Thoracic aorta (tissue), 2 donors: ENCODE results near the gene UGT2B7. TPM values are rescaled to one million over a fixed set of nuclear protein-coding genes. Genes with fewer than 3 reads are reported as not detected.

Source experiments
- ATAC-seq: fragments of 150-250 bp; one replicate; pipeline ENCODE4 v1.8.0; 2017; ENCODE audit warnings: low read depth; ENCODE audit not compliant: insufficient number of reproducible peaks, low FRiP score
- DNase-seq: peaks from one replicate; pipeline ENCODE4 v3.0.0-alpha.2; 2020; ENCODE audit warnings: low spot score
- H3K27ac ChIP-seq, 2 donors: fragments of 200-600 bp; sonication (generic); 1 replicate in 1 of 2; 2 replicates in 1 of 2; pipeline ENCODE4 v1.5.1; 2016; ENCODE audit warnings: mild to moderate bottlenecking in 2 of 2, moderate library complexity in 2 of 2
- H3K27me3 ChIP-seq: fragments of 200-600 bp; sonication (generic); replicated peaks from 2 replicates; pipeline ENCODE4 v1.6.0; 2016; ENCODE audit warnings: mild to moderate bottlenecking; ENCODE audit not compliant: insufficient read depth
- H3K36me3 ChIP-seq: fragments of 200-600 bp; sonication (generic); one replicate; pipeline ENCODE4 v1.5.1; 2016
- H3K4me1 ChIP-seq, 2 donors: fragments of 200-600 bp; sonication (generic); 1 replicate in 1 of 2; 2 replicates in 1 of 2; pipeline versions ENCODE4 v1.5.1 to v1.6.0; 2016; ENCODE audit warnings: low read depth in 2 of 2, mild to moderate bottlenecking in 1 of 2; ENCODE audit not compliant: control insufficient read depth in 1 of 2
- H3K4me3 ChIP-seq: fragments of 200-600 bp; sonication (generic); 2 replicates; pipeline ENCODE4 v1.5.1; 2016; ENCODE audit warnings: mild to moderate bottlenecking
- H3K9me3 ChIP-seq: fragments of 200-600 bp; sonication (generic); 2 replicates; pipeline ENCODE4 v1.5.1; 2016
- CTCF ChIP-seq: fragments of 200-600 bp; sonication (generic); IDR thresholded peaks from one replicate; pipeline ENCODE4 v1.5.1; 2019; ENCODE audit warnings: antibody characterized with exemption
- total RNA-seq, 2 donors: library from RNA; depleted of rRNA; stranded (reverse); fragments of >200 nt; gene quantifications; one replicate each; pipeline versions ENCODE4 v1.1.0 to v1.2.3, GENCODE V29; 2016

The UGT2B7 gene
- total RNA-seq, 2 donors from 2014 or later = not detected

- H3K4me1 ChIP-seq = no peaks in the 10 kb centered on the region
- DNase-seq = no peak
- no peak overlapping the region for H3K4me3 ChIP-seq
- no peaks in the 10 kb centered on the region for H3K36me3 ChIP-seq
- ATAC-seq = no peak
- no peaks in the 10 kb centered on the region for H3K9me3 ChIP-seq
- no peaks in the 10 kb centered on the region for H3K27me3 ChIP-seq
- H3K27ac ChIP-seq = no peak overlapping the region
- TF ChIP-seq CTCF = no peak
Measured at GRCh38 chr4:69060651-69061308, 35.5 kb upstream of the UGT2B7 start.

- Histone ChIP-seq H3K36me3 (no peaks in the 10 kb centered on the region), H3K4me3 (no peak overlapping the region), H3K27ac (no peak overlapping the region), H3K9me3 (no peaks in the 10 kb centered on the region), H3K27me3 (no peaks in the 10 kb centered on the region), H3K4me1 (no peaks in the 10 kb centered on the region)
- no peak for TF ChIP-seq CTCF
- ATAC-seq (no peak), DNase-seq (no peak)
Measured at GRCh38 chr4:69064391-69064790, 31.9 kb upstream of the UGT2B7 start.

GRCh38 chr4:69066945-69067344 lies 29.3 kb upstream of the UGT2B7 start:
- no peaks in the 10 kb centered on the region for H3K4me1 ChIP-seq
- TF ChIP-seq CTCF = no peak
- no peaks in the 10 kb centered on the region for H3K9me3 ChIP-seq
- H3K27ac ChIP-seq = no peak overlapping the region
- no peak for ATAC-seq
- H3K27me3 ChIP-seq = no peaks in the 10 kb centered on the region
- no peaks in the 10 kb centered on the region for H3K36me3 ChIP-seq
- no peak for DNase-seq
- H3K4me3 ChIP-seq = no peak overlapping the region

- no peak for ATAC-seq
- H3K9me3 ChIP-seq = no peaks in the 10 kb centered on the region
- TF ChIP-seq CTCF = no peak
- DNase-seq = no peak
- no peaks in the 10 kb centered on the region for H3K36me3 ChIP-seq
- no peaks in the 10 kb centered on the region for H3K27me3 ChIP-seq
- H3K4me1 ChIP-seq = no peaks in the 10 kb centered on the region
- no peak overlapping the region for H3K4me3 ChIP-seq
- no peak overlapping the region for H3K27ac ChIP-seq
Measured at GRCh38 chr4:69069085-69069484, 27.2 kb upstream of the UGT2B7 start.

- no peak for DNase-seq
- H3K27ac ChIP-seq = no peak overlapping the region
- no peak for ATAC-seq
- no peak for TF ChIP-seq CTCF
- no peak overlapping the region for H3K4me3 ChIP-seq
- H3K36me3 ChIP-seq = no peaks in the 10 kb centered on the region
- no peaks in the 10 kb centered on the region for H3K27me3 ChIP-seq
- H3K4me1 ChIP-seq = no peaks in the 10 kb centered on the region
- H3K9me3 ChIP-seq = no peaks in the 10 kb centered on the region
Measured at GRCh38 chr4:69070590-69070989, 25.7 kb upstream of the UGT2B7 start.
